ENCODE data around the gene FEM1A. TPM values are rescaled to one million over a fixed set of nuclear protein-coding genes. Genes with fewer than 3 reads are reported as not detected.

The FEM1A gene
- total and polyA plus RNA-seq, 2 donors (not counting 1 experiment from before 2014, with no cell fraction given) = 3.2 to 10.1 TPM

- Histone ChIP-seq H2AFZ (ENCODE audit: low read length) (no peak overlapping the region), H3K4me3 (replicated peaks in 1 of 4; ENCODE audit: control extremely low read depth in 1 of 4, insufficient read depth in 1 of 4, low read depth in 3 of 4, low read length in 4 of 4) (no peak overlapping the region), H3K79me2 (ENCODE audit: control insufficient read depth, insufficient read depth, low read length) (no peaks in the 10 kb centered on the region), H3K27ac (ENCODE audit: insufficient read depth, low read length) (no peak overlapping the region), H3K4me2 (ENCODE audit: extremely low read depth, insufficient read depth, low read length) (no peak overlapping the region), H3K4me1 (ENCODE audit: control insufficient read depth, extremely low read depth, insufficient read depth, low read length) (no peaks in the 10 kb centered on the region), H3K27me3 (ENCODE audit: control insufficient read depth, insufficient read depth, low read length) (peaks cover 3% of the 10 kb centered on the region), H3K9ac (ENCODE audit: insufficient read depth, low read length) (no peak overlapping the region), H4K20me1 (ENCODE audit: control insufficient read depth, extremely low read depth, insufficient read depth, low read length) (no peaks in the 10 kb centered on the region), H3K9me3 (ENCODE audit: control insufficient read depth, insufficient read depth, low read depth, low read length) (no peaks in the 10 kb centered on the region), H3K36me3 (ENCODE audit: control insufficient read depth, insufficient read depth, low read length) (no peaks in the 10 kb centered on the region)
- no peak for TF ChIP-seq CTCF (conservative IDR thresholded peaks at IDR 0.05 in 1 of 2, IDR thresholded peaks at IDR 0.05 in 1 of 2; ENCODE audit: low read depth in 1 of 2, low read length in 2 of 2)
- no peak for TF ChIP-seq EZH2 (IDR thresholded peaks at IDR 0.05; ENCODE audit: low read length, missing control alignments)
- DNase-seq (ENCODE audit: low read depth in 2 of 2) = no peak
Observed at GRCh38 chr19:4772566-4772965, 19.0 kb upstream of the FEM1A start.

- Histone ChIP-seq H3K9ac (ENCODE audit: insufficient read depth, low read length) (no peak overlapping the region), H3K4me2 (ENCODE audit: extremely low read depth, insufficient read depth, low read length) (no peak overlapping the region), H3K27ac (ENCODE audit: insufficient read depth, low read length) (no peak overlapping the region), H3K4me1 (ENCODE audit: control insufficient read depth, extremely low read depth, insufficient read depth, low read length) (no peaks in the 10 kb centered on the region), H3K79me2 (ENCODE audit: control insufficient read depth, insufficient read depth, low read length) (no peaks in the 10 kb centered on the region), H3K9me3 (ENCODE audit: control insufficient read depth, insufficient read depth, low read depth, low read length) (no peaks in the 10 kb centered on the region), H3K4me3 (replicated peaks in 1 of 4; ENCODE audit: control extremely low read depth in 1 of 4, insufficient read depth in 1 of 4, low read depth in 3 of 4, low read length in 4 of 4) (no peak overlapping the region), H3K36me3 (ENCODE audit: control insufficient read depth, insufficient read depth, low read length) (no peaks in the 10 kb centered on the region), H4K20me1 (ENCODE audit: control insufficient read depth, extremely low read depth, insufficient read depth, low read length) (no peaks in the 10 kb centered on the region), H2AFZ (ENCODE audit: low read length) (no peak overlapping the region), H3K27me3 (ENCODE audit: control insufficient read depth, insufficient read depth, low read length) (peaks cover 3% of the 10 kb centered on the region)
- TF ChIP-seq CTCF (conservative IDR thresholded peaks at IDR 0.05 in 1 of 2, IDR thresholded peaks at IDR 0.05 in 1 of 2; ENCODE audit: low read depth in 1 of 2, low read length in 2 of 2) (no peak), EZH2 (IDR thresholded peaks at IDR 0.05; ENCODE audit: low read length, missing control alignments) (no peak)
- no peak for DNase-seq (ENCODE audit: low read depth in 2 of 2)
Observed at GRCh38 chr19:4773047-4773640, 18.4 kb upstream of the FEM1A start.

- TF ChIP-seq EZH2 (IDR thresholded peaks at IDR 0.05; ENCODE audit: low read length, missing control alignments) (no peak), CTCF (conservative IDR thresholded peaks at IDR 0.05 in 1 of 2, IDR thresholded peaks at IDR 0.05 in 1 of 2; ENCODE audit: low read depth in 1 of 2, low read length in 2 of 2) (no peak)
- Histone ChIP-seq H3K9me3 (ENCODE audit: control insufficient read depth, insufficient read depth, low read depth, low read length) (no peaks in the 10 kb centered on the region), H3K36me3 (ENCODE audit: control insufficient read depth, insufficient read depth, low read length) (no peaks in the 10 kb centered on the region), H4K20me1 (ENCODE audit: control insufficient read depth, extremely low read depth, insufficient read depth, low read length) (no peaks in the 10 kb centered on the region), H3K79me2 (ENCODE audit: control insufficient read depth, insufficient read depth, low read length) (no peaks in the 10 kb centered on the region), H3K4me1 (ENCODE audit: control insufficient read depth, extremely low read depth, insufficient read depth, low read length) (no peaks in the 10 kb centered on the region), H3K27me3 (ENCODE audit: control insufficient read depth, insufficient read depth, low read length) (peaks cover 3% of the 10 kb centered on the region), H3K9ac (ENCODE audit: insufficient read depth, low read length) (no peak overlapping the region), H3K27ac (ENCODE audit: insufficient read depth, low read length) (no peak overlapping the region), H3K4me3 (replicated peaks in 1 of 4; ENCODE audit: control extremely low read depth in 1 of 4, insufficient read depth in 1 of 4, low read depth in 3 of 4, low read length in 4 of 4) (no peak overlapping the region), H2AFZ (ENCODE audit: low read length) (no peak overlapping the region), H3K4me2 (ENCODE audit: extremely low read depth, insufficient read depth, low read length) (no peak overlapping the region)
- no peak for DNase-seq (ENCODE audit: low read depth in 2 of 2)
Observed at GRCh38 chr19:4774136-4774535, 17.4 kb upstream of the FEM1A start.
